HG03280 (cell line): ENCODE results near the gene CHURC1.

Experiments
- ATAC-seq: cut with Tn5 transposase; IDR thresholded peaks from one replicate; pipeline ENCODE4 v1.9.1; 2021; ENCODE audit warnings: mild to moderate bottlenecking, moderate library complexity; ENCODE audit not compliant: unreplicated experiment

CHURC1 gene

DNA sequence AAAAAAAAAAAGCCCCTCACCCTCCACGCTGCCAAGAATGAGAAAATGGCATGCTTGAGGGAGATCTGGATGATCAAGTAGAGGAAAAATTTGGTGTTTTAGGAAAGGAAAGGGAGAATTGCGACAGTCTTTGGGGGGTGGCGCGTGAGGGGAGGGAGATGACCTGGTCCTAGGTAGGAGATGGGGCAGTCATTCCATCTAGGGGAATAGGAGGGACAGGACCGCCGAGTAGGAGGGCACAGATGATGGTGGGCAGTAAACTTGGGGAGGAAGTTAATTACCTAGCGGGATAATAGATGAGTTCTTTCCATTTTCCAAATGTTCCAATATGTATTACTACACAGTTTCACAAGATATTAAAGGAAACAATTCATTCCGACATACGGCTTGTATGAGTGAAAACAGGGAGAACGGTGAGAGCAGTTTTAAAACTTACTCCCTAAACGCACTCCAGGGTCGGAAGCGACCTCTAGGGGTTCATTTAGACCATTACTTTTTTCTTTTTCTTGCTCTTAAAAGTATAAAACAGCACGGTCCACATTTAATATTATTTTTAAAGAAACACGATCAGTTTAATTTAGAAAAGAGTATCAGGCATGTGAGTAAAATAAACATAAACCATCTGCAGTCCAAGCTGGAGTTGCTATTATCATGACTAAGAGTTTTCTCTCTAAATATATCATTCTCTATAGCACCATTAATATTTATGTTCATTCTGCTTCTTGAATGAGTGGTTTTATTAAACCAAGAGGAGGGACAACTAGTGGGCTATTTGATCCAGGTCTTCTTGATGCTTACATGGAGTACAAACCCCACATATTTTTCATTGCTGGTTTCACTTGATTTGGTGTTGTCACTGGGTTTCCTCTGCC, 69.4 kb downstream of the CHURC1 start:
- no peak for ATAC-seq
